T follicular helper cell (primary cell): ENCODE measurements around the gene STAT5A.
"Not testable (repeated sequence)": the region's sequence is repeated elsewhere in the genome, so short reads cannot be mapped to it uniquely, and the experiment has no call there.

ENCODE experiments used
- DNase-seq: peaks from one replicate; pipeline ENCODE4 v3.0.0-alpha.2; 2020; ENCODE audit warnings: low read depth

Gene STAT5A

DNA sequence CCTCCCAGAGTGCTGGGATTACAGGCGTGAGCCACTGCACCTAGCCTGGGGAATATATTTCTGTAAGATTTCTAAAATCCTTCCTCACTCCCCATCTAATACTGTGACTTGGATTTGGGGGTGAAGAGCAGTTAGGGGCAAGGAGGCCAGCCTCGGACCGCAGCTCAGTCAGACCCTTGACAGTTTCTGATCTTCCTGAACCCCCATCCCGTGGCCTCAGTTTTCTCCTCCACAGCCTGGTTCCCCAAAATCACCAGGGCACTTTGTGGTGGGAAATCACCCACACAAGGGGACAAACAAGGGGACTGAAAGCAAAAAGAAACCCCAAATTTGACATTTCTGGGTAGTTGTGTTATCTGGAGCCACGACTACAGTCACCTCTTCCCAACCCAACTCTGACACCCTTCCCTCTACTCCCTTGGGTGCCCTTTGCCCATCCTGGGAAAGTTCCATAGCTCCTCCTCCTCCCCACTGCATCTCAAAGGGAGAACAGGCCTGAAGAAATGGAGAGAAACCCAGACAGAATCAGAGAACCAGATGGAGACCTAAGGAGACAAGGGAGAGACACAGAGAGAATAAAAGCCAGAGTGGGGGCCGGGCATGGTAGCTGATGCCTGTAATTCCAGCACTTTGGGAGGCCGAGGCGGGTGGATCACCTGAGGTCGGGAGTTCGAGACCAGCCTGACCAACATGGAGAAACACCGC lies 2.8 kb upstream of the STAT5A start:
- no peak for DNase-seq

DNA sequence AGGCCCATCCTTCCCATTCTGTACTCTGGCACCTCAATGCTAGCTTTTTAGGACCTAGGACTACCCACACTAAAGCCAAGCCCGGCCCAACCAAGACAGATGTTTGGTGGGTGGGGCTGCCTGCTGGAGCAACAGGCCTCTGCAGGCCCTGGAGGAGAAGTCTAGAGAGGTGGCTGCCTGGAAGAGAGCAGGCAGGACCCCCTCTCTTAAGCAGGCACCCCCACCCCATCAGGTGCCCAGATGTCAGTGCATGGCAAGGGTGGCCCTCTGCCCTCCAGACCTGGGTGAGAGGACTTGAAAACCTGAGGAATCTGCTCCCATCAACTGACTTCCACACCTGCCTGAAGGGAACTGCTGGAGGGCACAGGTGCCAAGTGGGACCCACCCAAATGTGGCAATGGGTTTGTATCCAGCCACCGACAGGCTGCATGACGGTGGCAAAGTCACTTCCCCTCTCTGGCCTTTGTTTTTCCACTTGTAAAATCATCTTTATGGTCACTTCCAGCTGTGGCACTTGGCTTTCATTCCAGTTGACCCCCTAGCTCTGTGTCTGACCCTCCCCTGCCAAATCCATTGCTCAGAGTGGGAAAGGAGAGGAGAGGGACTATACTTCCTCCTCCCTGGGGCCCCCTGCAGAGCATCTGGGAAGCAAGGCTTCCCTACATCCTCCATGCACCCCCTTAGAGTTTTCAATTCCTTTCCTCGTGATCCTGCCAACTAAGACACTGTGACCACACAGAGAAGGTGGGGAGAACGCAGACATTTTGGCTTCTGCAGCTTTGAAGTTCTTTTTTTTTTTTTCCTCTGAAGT lies 1.7 kb upstream of the STAT5A start:
- DNase-seq = no peak

DNA sequence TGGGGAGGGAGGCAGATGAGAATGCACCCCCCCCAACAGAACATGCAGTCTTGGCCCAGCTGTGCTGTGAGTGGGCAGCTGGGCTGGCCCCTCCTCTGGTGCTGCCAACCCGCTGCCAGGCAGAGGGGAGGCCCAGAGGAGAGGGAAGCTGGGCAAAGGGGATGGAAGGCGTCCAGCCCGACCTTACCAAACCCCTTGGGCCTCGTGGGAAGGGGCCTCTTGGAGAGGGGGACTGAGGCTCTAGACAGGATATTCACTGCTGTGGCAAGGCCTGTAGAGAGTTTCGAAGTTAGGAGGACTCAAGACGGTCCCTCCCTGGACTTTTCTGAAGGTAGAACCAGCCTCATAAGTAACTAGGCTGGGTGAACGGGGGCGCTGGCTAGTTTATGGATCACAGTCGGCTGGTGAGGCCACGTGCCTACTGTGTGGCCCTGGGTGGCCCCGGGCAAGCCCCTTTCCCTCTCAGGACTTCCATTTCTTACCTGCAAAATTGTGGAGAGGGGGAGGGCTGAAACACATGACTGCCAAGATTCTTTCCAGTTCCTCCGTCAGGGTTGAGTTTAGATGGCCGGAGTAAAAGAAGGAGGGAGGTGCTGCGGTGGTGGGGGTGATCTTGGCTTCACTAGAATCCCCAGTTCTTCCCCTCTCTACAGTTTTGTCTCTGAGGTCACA lies 857 bp upstream of the STAT5A start:
- no peak for DNase-seq

DNA sequence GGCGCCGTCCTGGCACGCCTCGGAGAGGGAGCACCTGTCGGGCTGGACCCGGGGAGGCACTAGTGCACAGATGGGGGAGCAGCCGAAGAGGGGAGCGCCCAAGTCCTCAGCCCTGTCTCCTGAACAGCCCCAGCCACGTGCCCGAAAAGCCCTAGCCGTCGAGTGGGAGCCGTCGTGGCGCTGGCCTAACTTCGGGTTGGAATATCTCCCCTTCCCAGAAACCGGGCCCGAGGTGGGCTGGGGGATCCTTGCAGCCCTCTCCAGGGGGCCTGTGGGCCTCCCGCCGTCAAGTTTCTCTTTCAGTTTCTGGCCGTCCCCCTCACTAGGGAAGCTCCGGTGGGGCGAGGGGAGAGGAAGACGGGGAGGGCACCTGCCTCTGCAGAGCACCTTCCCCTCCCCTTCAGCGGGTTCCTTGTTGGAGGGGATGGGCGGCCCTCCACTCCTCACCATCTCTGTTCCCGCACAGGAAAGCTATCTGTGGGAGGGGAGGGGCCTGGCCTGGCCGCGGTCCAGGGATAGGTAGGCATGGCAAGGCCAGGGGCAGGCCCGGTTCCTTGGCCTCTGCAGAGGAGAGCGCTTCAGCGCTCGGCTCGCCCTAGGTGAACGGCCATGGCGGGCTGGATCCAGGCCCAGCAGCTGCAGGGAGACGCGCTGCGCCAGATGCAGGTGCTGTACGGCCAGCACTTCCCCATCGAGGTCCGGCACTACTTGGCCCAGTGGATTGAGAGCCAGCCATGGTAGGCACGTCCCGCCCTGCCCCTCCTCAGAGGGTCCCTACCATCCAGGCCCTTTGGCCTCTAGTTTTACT lies 709 bp downstream of the STAT5A start:
- DNase-seq = no peak

DNA sequence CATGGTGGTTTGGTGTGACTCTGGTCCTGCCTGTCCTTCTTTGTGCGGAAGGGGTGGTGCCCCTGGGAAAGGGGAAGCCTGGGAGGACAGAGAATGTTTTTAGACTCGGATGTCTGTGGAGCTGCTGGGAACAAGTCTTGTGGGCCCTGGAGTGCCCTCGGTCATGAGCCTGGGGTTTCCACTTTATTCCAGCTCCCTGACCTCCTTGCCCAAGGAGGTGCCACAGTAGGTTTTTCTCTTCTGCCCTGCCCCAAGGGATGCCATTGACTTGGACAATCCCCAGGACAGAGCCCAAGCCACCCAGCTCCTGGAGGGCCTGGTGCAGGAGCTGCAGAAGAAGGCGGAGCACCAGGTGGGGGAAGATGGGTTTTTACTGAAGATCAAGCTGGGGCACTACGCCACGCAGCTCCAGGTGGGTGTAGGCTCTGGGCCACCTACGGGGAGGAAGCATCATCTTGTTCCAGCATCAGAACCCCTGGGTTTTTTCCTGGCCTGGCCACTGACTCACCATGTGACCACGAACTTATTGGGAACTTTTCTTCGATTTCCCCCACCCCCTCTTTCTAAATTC lies 1.4 kb downstream of the STAT5A start:
- DNase-seq = no peak

DNA sequence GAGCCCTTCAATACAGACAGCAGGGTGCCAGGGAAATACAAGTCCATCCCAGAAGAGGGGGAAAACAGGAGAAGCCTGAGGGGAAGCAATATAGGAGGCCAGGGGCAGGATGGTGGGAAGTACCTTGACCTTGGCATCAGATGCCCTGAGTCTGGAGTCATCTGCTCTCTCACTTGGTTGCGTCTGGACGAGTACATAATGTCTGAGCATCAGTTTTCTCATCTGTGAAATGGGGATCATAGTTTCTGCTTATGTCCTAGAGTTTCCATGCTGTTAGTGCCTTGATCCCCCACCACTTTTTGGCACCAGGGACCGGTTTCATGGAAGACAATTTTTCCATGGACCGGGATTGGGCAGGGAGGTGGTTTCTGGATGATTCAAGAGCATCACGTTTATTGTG lies 2.3 kb downstream of the STAT5A start:
- no peak for DNase-seq

DNA sequence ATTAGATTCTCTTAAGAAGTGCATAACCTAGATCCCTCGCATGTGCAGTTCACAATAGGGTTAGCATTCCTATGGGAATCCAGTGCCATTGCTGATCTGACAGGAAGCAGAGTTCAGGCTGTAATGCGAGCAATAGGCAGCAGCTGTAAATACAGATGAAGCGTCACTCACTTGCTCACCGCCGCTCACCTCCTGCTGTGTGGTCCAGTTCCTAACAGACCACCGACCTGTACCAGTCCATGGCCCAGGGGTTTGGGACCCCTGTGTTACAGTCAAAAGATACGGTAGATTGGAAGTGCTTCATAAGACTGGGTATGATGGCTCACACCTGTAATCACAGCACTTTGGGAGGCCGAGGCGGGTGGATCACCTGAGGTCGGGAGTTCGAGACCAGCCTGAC lies 2.8 kb downstream of the STAT5A start:
- no peak for DNase-seq

DNA sequence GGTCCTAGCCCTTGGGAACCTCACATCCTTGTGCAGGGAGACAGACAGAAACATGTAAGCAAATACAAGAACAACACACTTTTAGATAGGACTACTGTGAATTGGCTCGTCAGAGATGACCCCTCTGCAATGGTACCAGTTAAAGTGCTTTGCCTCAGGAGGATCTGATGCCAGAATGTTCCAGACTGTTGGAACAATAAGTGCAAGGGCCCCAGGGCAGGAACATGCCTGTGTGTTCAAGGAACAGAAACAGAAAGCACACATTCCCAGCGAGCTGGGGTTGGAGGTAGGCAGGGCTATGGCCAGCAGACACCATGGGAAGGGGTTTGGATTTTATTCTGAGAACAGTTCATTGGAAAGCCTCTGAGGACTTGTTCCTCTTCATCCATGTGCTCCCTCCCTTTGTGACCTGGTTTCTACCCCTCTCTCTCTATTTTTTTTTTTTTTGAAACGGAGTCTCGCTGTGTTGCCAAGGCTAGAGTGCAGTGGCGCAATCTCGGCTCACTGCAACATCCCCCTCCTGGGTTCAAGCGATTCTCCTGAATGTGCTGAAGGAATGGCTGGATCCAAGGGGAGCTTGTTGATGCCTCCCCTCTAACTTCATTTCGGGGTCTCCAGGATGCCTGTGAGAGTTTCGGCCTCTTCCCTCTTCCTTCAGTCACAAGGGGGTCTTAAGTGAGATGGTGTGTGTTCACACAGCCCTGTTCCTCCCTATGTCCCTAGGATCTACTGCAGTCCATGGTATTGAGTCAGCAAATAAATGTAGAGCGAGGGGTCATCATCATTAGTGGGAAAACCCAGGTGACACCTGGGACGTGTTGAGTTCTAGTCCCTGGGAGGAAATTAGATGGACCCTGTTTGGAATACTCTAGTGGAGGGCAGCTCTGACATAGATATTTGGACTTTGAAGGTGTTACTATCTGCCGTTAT lies 6.4 kb downstream of the STAT5A start:
- DNase-seq = no peak

DNA sequence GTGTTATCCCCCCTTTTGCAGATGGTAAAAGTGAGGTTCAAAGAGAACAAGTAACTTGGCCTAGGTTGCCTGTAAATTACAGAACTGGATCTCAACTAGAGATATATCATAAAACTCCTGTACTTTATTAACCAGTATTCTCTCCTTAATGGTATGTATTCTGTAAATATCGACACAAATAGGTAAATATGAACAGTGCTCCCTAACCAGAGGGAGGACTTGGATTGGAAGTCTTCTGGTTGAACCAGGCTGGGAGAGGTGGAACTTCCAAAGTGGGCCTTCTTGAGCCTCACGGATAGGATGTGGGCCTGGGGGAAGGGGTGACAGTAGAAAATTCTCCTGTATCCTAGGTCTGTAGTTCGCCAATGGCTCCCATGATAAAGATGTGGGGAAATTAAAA lies 7.7 kb downstream of the STAT5A start:
- DNase-seq = no peak

DNA sequence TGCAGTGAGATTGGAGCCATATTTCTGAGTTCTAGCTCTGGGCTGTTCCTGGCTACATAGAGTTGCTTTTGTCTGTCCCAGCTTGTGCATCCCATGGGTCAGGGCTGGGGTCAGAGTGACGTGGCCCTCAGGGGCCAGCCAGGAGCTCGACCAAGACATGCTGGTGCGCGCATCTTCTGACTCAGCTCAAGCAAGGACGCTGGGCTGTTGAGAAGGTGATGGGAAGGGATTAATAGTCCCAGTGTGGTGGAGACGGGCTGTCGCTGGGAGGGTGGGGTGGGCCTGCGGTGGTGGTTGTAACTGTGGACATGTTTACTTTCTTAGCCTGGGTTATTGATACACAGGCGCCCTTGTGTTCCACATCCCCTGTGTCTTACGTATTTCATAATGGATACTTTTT lies 9.5 kb downstream of the STAT5A start:
- not testable (repeated sequence) for DNase-seq

DNA sequence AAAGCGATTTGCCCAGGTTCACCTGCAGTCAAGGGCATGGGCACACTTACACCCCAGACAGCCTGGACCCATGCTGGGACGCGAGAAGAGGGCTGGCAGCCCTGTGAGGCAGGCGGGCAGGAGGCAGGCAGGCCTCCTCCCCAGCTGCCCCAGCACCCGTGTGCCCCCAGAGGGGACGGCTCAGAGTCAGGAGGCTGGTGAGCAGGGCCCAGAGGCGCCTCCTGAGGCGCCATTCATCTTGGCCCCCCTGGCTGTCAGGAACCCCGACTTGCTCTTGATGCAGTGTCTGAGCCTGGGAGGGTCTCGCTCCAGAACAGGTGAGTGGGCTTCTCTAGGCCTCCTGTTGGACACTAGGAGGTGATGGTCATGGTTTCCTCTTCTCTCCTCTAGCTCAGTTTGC lies 11.1 kb downstream of the STAT5A start:
- DNase-seq = not testable (repeated sequence)

DNA sequence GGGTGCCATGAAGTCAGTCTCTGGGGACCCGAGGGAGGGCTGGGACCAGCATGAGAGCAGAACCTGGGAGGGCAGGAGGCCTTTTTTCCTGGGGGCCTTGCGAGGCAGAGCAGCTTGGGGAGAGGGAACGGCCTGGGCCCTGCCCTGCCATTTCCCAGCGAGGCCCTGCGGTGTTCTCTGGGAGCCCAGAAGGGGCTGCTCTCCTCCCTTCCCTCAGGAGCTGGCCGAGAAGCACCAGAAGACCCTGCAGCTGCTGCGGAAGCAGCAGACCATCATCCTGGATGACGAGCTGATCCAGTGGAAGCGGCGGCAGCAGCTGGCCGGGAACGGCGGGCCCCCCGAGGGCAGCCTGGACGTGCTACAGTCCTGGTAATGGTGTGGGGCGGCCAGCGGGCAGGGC lies 11.6 kb downstream of the STAT5A start:
- not testable (repeated sequence) for DNase-seq

DNA sequence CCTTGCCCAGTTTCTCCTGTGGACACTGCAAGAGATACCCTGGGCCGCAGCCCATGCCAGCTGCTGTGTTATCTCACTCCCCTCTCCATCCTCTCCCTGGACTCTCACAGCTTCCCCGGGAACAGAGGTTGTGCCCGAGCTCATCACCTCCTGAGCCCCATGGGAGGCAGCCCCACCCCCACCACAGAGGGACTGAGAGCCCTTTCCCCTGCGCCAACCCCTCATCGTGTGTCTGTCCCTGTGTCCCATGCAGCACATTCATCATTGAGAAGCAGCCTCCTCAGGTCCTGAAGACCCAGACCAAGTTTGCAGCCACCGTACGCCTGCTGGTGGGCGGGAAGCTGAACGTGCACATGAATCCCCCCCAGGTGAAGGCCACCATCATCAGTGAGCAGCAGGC lies 12.7 kb downstream of the STAT5A start:
- DNase-seq = no peak

DNA sequence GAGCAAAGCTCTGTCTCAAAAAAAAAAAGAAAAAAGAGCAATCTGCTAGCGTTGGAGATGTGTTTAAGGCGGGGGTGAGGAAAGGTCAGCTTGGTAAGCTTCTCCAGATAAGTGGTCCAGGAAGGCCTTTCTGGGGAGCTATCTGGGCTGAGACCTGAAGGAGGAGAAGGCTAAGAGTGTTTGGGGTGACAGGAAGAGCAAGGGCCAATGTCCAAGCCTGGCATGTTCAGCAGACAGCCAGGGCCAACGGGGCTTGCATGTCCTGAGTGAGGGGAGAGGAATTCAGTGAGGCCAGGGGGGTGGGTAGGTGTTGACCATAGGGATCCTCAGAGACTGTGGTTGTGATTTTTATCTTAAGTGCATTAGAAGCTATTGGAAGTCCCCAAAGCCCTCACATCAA lies 15.4 kb downstream of the STAT5A start:
- DNase-seq = no peak

DNA sequence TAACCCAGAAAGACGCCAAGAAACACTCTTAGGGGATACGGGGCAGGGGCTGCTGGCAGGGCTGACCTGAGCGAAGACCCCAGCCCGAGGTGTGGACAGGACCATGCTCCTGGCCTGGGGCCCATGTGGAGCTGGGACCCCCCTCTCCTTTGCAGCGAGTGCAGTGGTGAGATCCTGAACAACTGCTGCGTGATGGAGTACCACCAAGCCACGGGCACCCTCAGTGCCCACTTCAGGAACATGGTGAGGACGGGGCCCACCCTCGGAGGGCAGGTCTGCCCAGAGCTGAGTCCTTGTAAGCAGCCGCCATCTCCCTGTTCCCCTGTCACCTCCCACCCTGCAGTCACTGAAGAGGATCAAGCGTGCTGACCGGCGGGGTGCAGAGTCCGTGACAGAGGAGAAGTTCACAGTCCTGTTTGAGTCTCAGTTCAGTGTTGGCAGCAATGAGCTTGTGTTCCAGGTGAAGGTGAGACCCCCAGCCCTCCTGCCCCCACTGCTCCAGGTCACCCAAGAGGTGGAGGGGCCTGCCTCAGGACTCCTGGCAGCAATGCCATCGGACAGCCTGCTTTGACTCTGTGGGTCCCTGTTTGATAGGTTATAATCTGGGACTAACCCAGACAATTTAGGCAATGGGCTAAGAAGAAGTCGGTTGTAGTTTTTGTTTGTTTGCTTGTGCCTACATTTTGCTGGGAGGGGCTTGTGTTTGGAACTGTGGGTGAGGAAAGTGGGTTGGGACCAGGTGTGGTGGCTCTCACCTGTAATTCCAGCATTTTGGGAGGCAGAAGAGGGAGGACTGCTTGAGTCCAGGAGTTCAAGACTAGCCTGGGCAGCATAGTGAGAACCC lies 16.1 kb downstream of the STAT5A start:
- no peak for DNase-seq

DNA sequence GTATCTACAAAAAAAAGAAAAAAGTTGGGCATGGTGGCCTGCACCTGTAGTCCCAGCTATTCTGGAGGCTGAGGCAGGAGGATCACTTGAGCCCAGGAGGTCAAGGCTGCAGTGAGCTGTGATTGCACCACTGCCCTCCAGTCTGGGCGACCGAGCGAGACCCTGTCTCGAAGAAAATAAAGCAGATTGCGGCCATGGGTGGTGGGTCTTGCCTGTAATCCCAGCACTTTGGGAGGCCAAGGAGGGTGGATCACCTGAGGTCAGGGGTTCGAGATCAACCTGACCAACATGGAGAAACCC lies 16.7 kb downstream of the STAT5A start:
- DNase-seq = not testable (repeated sequence)

DNA sequence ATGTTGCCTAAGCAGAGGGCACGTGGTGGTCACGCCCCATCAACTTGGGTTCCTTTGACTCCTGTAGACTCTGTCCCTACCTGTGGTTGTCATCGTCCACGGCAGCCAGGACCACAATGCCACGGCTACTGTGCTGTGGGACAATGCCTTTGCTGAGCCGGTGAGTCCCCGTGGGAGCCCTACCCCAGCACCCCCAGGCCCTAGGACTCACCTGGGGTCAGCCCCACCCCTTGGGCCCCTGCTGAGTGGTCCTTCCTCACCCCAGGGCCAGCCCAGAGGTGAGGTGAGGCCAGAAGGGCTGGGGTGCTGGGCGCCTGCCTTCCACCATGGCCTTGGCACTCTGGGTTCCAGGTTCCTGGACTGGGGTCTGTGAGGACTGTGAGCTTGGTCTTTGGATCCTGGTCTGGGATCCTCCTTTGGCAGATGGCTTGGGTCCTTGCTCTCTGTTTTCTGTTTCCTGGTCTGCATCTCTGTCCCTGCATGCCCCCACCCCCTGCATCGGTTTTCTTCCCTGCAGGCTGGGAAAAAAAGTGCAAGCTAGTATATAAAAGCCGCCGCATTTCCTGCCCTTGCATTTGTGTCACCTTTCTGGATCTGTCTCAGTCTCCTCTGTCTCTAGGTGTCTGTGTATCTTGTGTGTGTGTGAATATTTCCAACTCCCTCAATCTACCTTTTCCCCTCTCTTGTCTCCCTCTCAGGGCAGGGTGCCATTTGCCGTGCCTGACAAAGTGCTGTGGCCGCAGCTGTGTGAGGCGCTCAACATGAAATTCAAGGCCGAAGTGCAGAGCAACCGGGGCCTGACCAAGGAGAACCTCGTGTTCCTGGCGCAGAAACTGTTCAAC lies 17.5 kb downstream of the STAT5A start:
- DNase-seq = no peak

DNA sequence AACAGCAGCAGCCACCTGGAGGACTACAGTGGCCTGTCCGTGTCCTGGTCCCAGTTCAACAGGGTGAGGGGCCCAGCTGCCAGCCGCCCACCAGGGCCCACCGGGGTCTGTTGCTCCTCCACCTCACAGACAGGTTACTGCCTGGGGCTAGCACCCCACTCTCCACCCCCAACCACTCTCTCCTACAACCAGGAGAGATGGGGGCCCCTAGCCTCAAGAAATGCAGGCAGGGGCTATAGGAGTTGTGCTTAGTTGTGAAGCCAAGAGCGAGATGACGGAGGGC lies 18.0 kb downstream of the STAT5A start:
- no peak for DNase-seq

DNA sequence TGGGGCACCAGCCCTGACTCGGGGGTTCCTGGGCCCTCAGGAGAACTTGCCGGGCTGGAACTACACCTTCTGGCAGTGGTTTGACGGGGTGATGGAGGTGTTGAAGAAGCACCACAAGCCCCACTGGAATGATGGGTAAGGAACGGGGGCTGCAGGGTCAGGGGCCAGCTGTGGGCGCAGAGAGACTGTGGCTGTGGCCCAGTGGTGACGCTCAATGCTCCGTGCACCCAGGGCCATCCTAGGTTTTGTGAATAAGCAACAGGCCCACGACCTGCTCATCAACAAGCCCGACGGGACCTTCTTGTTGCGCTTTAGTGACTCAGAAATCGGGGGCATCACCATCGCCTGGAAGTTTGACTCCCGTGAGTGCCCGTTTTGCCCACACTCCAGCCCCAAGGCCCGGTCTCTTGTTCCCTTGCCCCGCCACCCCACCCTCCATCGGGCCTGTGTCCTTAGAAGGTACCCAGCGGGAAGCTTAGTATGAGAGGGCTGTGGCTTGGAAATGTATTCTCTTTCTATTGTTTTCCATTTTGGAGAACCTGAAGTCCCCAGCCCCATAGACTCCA lies 19.1 kb downstream of the STAT5A start:
- DNase-seq = no peak
